ENCODE results near the gene YAE1.

Gene YAE1

GRCh38 chr7:39557222-39557621, 9.0 kb upstream of the YAE1 start:
- no peak for DNase-seq

GRCh38 chr7:39557911-39558310, 8.3 kb upstream of the YAE1 start:
- DNase-seq, result no peak

- no peak for DNase-seq
Observed at GRCh38 chr7:39560408-39560807, 5.8 kb upstream of the YAE1 start.

- DNase-seq, result no peak
Observed at GRCh38 chr7:39560997-39561396, 5.2 kb upstream of the YAE1 start.

- no peak for DNase-seq
Observed at GRCh38 chr7:39565538-39565937, 666 bp upstream of the YAE1 start.

GRCh38 chr7:39567294-39567693, 1.1 kb downstream of the YAE1 start:
- no peak for DNase-seq

- DNase-seq, result no peak
Observed at GRCh38 chr7:39574673-39575349, 8.6 kb downstream of the YAE1 start.

GRCh38 chr7:39577229-39577874, 11.1 kb downstream of the YAE1 start:
- no peak for DNase-seq

GRCh38 chr7:39580149-39580874, 14.1 kb downstream of the YAE1 start:
- DNase-seq, result peak; percentile 77

GRCh38 chr7:39582536-39582935, 16.3 kb downstream of the YAE1 start:
- DNase-seq, result no peak

GRCh38 chr7:39583539-39583938, 17.3 kb downstream of the YAE1 start:
- DNase-seq, result no peak

GRCh38 chr7:39587393-39587792, 21.2 kb downstream of the YAE1 start:
- no peak for DNase-seq

GRCh38 chr7:39588416-39588815, 22.2 kb downstream of the YAE1 start:
- DNase-seq, result no peak

- DNase-seq, result no peak
Observed at GRCh38 chr7:39589323-39590111, 23.3 kb downstream of the YAE1 start.

GRCh38 chr7:39592586-39592985, 26.4 kb downstream of the YAE1 start:
- no peak for DNase-seq

- DNase-seq, result no peak
Observed at GRCh38 chr7:39594988-39595620, 28.9 kb downstream of the YAE1 start.

- no peak for DNase-seq
Observed at GRCh38 chr7:39602351-39602750, 36.1 kb downstream of the YAE1 start.

- no peak for DNase-seq
Observed at GRCh38 chr7:39603924-39604323, 37.7 kb downstream of the YAE1 start.

- no peak for DNase-seq
Observed at GRCh38 chr7:39605087-39605486, 38.9 kb downstream of the YAE1 start.

- DNase-seq, result no peak
Observed at GRCh38 chr7:39606352-39606751, 40.1 kb downstream of the YAE1 start.

GRCh38 chr7:39606941-39607340, 40.7 kb downstream of the YAE1 start:
- DNase-seq, result no peak

- DNase-seq, result no peak
Observed at GRCh38 chr7:39607865-39608264, 41.7 kb downstream of the YAE1 start.

- DNase-seq, result no peak
Observed at GRCh38 chr7:39608278-39608677, 42.1 kb downstream of the YAE1 start.
